HG03196 (cell line): ENCODE measurements around the gene MEGF8.
"Not testable (repeated sequence)": the region's sequence is repeated elsewhere in the genome, so short reads cannot be mapped to it uniquely, and the experiment has no call there.

Experiments used
- ATAC-seq: cut with Tn5 transposase; IDR thresholded peaks from one replicate; pipeline ENCODE4 v1.9.1; 2021; ENCODE audit not compliant: unreplicated experiment

Gene MEGF8

DNA sequence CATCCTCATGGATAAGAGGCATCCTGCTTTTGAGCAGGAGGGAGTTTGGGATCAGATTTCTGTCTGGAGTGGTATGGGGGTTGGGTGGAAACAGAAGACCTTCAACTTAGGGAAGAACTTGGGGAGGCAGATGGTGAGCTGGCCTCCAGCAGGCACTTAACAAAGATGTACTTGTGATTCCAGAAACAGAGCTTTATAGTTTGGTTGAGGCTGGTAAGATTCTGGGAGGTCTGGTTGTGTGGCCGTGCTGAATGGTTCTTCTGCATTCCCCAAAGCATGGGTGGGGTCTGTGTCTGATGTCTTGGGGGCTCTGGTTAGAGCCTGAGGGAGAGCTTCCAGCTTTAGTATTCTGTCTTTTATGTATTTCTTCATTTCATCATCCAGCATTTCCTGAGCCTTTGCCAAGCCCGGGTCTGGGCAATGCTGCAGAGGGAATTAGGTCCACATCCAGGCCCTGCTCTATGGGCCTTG is 4.8 kb downstream of the MEGF8 start:
- no peak for ATAC-seq

DNA sequence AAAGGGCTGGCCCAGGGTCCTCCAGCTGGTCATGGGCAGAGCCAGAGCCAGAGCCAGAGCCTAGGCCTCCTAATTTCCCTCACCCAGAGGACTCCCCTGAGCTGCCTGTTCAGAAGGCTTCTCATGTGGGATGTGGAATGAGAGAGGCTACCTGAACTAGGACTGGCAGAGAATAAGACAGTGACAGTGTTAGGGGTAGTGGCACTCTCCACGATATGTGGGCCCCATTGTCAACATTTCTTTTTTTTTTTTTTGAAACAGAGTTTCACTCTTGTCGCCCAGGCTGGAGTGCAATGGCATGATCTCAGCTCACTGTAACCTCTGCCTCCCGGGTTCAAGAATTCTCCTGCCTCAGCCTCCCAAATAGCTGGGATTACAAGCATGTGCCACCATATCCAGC is 5.9 kb downstream of the MEGF8 start:
- not testable (repeated sequence) for ATAC-seq

DNA sequence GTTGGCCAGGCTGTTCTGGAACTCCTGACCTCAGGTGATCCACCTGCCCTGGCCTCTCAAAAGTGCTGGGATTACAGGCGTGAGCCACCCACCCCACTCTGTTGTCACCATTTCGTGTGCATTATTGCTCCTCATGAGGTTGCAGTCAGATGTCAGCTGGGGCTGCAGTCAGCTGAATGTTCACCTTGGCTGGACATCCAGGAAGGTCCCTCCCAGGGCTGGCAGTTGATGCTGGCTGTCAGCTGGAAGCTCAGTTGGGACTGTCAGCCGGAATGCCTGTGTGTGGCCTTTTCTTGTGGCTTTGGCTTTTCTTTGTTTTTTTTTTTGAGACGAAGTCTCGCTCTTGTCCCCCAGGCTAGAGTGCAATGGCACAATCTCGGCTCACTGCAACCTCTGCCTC is 6.6 kb downstream of the MEGF8 start:
- ATAC-seq = no peak

DNA sequence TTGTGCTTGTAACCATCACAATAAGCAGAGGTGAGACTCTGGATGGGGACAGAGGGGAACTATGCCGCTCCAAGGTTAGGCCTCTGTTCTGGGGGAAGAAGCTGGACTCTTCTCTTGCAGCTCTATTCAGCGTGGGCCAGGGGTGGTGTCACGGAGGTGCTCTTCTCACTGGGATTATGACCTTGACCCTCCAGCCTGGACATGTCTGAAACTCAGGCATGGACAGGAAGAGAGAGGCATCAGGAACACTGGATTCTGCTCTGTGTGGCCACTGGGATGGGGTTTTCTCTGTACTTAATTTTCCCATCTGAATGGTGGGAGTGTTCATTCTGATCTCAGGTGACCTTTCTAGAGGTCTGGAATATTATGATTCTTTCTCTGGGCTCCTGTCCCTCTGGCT is 7.6 kb downstream of the MEGF8 start:
- no peak for ATAC-seq

DNA sequence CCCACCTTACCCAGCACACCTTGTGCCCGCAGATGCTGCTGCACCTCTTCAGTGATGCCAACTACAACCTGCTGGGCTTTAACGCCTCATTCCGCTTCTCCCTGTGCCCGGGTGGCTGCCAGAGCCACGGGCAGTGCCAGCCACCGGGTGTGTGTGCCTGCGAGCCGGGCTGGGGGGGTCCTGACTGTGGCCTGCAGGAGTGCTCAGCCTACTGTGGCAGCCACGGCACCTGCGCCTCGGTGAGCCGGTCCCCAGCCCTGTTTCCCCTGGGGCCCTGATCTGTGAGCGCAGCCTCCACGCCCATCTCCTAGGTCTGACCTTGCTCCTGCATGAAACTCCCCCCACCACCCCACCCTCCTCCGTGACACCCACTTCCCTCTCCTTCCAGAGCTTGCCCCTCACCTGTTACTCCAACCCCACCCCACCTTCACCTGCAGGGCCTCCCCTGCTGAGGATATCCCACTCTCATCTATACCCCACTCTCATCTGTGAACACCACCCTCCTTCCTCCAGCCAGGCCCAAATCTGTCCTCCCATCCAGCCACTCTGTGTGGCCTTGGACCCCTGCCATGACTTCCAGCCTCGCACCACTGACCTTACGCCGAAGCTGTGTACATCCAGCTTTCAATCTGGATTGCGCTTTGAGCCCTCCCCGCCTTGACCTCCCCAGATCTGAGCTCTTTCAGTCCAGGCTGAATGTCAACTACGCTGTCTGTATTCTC is 8.7 kb downstream of the MEGF8 start:
- ATAC-seq = no peak

DNA sequence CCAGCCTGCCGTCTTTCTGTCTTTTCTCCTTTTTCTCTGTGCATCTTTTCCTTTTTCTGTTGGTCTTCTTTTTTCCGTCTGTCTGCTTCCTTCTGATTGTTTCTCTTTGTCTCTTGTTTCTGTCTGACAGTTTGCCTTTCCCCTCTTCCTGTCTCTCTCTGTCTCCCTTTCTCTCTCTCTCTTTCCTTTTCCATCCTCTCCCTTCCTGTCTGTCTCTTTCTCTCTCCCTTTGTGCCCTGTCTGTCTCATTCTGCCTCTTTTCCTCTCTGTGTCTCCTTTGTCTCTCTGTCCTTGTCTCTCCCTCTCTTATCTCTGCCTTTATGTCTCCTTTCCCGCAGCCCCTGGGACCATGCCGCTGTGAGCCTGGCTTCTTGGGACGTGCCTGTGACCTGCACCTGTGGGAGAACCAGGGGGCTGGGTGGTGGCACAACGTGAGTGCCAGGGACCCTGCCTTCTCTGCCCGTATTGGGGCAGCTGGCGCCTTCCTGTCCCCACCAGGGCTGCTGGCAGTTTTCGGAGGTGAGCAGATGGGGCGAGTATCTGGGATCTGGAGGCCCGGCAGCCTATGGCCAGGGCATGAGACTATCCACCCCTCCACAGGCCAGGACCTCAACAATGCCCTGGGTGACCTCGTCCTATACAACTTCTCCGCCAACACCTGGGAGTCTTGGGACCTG is 9.4 kb downstream of the MEGF8 start:
- no peak for ATAC-seq

DNA sequence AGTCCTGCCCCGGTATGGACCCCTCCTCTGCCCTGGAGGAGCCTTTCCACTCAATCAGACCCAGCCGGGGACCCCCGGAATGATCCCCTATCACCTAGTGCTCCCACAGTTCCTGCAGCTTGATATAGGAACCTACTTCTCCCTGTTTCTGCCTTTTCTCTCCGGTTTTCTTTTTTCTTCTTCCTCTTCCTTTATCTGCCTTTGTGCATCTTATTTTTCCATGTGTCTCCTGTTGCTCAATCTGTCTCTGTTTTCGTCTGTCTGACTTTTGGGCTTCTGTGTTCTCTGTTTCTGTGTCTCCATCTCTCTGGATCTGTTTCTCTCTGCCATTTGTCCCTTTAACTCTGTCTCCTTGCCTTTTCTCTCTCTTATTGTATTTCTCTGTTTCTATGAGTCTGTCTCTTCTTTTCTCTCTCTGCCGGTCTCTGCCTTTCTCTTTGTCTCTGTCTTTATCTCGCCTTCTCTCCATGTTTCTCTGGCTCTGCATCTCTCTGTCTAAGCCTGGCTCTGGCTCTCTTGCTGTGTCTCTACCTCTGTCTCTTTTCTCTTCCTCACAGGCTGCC is 10.0 kb downstream of the MEGF8 start:
- ATAC-seq = no peak

DNA sequence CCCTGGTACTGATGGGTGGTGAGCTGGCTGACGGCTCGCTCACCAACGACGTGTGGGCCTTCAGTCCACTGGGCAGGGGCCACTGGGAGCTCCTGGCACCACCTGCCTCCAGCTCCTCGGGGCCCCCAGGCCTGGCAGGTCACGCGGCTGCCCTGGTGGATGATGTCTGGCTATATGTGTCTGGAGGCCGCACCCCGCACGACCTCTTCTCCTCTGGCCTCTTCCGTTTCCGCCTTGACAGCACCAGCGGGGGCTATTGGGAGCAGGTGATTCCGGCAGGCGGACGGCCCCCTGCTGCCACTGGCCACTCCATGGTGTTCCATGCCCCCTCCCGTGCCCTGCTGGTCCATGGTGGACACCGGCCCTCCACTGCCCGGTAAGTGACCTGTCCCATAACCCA is 10.5 kb downstream of the MEGF8 start:
- ATAC-seq = no peak

DNA sequence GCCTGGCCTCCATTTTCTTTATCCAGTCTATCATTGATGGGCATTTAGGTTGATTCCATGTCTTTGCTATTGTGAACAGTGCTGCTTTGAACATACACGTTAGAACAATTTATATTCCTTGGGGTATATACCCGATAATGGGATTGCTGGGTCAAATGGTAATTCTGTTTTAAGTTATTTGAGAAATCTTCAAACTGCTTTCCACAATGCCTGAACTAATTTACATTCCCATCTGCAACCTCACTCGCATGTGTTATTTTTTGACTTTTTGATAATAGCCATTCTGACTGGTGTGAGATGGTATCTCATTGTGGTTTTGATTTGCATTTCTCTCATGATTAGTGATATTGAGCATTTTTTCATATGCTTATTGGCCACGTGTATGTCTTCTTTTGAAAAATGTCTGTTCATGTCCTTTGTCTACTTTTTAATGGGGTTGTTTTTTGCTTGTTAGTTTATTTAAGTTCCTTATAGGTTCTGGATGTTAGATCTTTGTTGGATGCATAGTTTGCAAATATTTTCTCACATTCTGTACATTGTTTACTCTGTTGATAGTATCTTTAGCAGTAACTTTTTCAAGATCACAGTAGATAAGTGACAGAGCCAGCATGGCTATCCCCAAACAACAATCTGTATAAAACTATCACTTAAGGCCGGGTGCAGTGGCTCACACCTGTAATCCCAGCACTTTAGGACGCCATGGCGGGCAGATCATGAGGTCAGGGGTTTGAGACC is 13.9 kb downstream of the MEGF8 start:
- ATAC-seq = not testable (repeated sequence)

DNA sequence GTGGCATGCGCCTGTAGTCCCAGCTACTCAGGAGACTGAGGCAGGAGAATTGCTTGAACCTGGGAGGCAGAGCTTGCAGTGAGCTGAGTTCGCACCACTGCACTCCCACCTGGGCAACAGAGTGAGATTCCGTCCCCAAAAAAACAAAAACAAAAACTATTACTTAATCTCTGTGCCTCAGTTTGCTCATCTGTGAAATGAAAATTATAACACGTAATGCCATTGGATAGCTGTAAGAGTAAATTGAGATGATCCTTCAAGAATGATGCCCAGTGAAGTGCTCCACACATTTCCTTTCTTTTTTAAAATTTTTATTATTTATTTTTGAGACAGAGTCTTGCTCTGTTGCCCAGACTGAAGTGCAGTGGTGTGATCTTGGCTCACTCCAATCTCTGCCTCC is 14.5 kb downstream of the MEGF8 start:
- not testable (repeated sequence) for ATAC-seq

DNA sequence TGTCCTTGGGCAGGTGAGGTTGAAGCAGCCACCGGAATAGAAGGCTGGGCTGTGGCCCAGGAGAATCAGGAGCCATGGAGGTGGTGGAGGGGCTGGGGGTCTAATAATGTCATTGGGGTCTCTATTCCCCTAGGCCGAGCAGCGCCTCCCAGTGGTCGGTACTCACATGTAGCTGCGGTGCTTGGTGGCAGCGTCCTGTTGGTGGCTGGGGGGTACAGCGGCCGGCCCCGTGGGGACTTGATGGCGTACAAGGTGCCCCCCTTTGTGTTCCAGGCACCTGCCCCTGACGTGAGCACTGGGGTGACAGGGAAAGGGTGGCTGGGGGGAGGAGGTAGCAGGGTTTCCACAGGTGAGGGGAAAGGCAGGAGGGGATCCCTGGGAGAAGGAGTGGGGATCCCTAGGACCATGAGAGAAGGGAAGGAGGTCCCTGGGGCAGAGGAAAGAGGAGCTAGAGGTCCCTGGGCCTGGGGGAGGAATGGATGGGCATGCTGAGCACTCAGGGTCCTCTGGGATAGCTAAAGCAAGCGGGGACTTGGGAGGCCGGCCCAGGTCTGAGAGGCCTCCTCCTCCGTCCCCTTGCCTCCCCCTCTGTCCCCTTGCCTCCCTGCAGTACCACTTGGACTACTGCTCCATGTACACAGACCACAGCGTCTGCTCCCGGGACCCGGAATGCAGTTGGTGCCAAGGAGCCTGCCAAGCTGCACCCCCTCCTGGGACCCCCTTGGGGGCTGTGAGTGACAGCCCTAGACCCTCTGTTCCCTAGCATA is 18.1 kb downstream of the MEGF8 start:
- no peak for ATAC-seq

DNA sequence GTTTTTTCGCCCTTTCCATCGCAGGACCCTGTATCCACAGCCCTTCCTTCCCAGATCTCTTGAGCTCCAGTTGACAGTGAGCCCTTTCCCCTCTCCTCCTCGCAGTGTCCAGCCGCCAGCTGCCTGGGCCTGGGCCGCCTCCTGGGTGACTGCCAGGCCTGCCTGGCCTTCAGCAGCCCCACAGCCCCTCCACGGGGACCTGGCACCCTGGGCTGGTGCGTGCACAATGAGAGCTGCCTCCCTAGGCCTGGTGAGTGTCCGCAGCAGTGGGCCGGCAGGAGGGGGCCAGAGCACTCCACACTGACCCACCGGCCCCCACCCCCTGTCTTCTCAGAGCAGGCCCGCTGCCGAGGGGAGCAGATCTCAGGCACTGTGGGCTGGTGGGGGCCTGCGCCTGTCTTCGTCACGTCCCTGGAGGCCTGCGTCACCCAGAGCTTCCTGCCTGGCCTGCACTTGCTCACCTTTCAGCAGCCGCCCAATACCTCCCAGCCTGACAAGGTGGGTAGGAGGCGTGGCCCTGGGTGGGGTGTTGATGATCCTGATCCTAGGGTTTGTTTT is 19.0 kb downstream of the MEGF8 start:
- ATAC-seq = no peak

DNA sequence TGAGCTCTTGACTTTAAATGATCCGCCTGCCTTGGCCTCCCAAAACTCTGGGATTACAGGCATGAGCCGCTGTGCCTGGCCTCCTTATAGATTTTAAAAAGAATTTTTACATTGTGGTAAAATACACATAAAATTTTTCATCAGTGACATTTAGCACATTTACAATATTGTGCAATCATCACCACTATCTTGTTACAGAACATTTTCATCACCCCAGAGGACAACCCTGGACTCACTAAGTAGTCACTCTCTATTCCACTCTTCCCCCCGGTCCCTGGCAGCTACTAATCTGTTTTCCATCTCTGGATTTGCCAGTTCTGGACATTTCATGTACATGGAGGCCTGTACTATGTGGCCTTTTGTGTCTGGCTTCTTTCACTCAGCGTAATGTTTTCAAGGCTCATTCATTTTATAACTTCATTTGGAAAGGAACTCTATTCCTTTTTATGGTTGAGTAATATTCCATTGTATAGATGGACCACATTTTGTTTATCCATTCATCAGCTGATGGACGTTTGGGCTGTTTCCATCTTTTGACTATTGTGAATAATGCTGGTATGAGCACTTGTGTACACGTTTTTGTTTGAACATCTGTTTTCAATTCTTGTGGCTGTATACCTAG is 19.9 kb downstream of the MEGF8 start:
- ATAC-seq = no peak

DNA sequence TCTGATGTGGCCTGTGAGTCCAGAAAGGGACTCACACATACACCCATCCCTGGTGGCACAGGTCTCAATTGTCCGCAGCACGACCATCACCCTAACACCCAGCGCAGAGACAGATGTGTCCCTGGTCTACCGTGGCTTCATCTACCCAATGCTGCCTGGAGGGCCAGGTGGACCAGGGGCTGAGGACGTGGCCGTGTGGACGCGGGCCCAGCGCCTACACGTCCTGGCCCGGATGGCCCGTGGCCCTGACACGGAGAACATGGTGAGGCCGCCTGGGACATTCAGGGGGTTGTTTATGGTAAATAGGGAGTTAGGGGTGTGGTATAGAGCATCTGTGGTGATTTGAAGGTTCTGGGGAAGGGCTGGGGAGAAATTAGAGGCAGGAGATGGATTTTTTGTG is 22.8 kb downstream of the MEGF8 start:
- no peak for ATAC-seq

DNA sequence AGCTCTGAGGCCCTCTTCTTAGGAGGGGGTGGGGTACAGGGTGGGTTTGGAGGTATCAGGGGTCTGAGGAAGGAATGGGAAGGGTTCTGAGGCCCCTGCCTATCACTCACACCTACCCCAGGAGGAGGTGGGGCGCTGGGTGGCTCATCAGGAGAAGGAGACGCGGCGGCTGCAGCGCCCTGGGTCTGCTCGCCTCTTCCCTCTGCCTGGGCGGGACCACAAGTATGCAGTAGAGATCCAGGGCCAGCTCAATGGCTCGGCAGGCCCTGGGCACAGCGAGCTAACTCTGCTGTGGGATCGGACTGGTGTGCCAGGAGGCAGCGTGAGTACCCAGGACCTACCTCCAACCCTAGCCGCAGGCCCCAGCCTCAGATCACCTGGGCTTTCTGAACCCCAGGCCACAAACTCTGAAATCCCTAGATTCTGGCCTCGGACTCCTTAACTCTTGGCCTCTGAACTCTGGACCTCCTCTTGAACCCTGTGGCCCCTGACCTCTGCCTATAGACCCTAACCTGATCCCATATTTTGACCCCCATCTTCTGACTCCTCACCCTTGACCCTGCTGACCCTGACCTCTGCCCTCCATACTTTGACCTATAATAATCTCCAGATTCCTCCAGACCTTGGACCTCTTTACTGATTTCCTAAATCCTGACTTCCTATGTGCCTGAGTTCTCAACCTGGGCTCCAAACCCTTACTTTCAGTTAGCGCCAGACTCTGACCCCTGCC is 24.1 kb downstream of the MEGF8 start:
- ATAC-seq = no peak

DNA sequence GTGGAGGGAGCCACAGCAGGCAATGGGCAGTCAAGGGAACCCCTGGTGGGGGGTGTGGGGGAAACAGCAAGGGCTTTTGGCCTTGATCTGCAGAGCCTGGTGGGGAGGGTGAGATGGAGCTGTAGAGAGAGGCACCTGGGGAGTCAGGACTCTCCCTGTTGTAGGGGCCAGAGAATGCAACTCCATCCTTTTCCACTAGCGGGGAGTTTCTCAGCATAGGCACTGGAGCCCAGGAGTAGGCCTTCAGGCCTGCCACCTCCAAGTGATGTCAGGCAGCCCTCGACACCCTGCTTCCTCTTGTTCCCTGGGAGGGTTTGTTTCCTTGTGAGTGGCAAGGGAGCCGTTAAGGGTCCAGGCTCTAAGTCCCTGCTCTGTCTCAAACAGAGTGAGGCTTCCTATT is 25.0 kb downstream of the MEGF8 start:
- no peak for ATAC-seq

DNA sequence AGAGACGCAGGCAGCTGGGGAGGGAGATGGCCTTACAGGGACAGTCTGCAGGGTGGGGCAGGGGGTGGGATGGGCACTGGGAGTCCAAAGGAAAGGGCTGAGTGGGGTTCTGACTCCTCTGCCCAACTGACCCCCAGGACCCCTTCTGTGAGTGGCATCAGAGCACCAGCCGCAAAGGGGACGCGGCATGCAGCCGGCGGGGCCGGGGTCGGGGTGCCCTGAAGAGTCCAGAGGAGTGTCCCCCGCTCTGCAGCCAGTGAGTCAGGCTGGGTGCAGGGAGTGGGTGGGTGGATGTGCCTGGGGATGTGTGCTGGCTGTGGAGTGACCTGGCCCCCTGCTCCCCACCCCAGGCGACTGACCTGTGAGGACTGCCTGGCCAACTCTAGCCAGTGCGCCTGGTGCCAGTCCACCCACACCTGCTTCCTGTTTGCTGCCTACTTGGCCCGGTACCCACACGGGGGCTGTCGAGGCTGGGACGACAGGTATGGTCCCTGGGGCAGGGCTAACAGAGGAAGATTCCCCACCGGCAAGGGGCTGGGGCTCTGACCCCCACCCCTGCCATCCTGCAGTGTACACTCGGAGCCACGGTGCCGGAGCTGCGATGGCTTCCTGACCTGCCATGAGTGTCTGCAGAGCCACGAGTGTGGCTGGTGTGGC is 25.8 kb downstream of the MEGF8 start:
- ATAC-seq = no peak

DNA sequence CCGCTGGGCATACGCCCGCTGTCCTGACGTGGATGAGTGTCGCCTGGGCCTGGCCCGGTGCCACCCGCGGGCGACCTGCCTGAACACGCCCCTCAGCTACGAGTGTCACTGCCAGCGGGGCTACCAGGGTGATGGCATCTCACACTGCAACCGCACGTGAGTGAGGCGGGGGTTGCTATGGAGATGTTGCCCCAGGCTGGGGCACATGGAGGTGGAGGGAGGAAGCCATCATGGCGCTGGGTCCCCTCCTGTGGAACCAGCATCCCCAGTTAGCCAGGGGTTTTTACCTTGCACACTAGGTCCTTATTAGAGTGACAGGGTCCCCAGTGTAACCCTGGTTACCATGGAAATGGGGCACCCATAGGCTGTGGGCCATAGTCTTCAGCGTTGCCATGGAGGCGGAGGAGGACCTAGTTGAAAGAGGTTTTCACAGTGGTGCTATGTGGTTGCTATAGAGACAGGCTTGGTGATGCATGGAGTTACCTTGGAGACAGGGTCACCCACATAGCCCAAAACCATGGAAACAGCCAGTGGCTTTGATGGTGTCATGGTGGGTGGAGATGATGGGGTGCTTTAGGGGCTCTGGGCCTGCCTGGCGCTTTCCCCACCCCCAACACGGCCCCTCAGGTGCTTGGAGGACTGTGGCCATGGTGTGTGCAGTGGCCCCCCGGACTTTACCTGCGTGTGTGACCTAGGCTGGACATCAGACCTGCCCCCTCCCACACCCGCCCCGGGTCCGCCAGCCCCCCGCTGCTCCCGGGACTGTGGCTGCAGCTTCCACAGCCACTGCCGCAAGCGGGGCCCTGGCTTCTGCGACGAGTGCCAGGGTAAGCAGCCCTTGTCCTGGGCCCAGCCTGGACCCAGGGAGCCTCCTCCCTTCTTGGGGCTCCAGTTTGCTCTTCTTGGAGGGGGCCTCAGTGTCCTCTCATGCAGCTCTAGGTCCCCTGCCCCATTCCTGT is 27.1 kb downstream of the MEGF8 start:
- no peak for ATAC-seq
